Lung microvascular endothelial cell (primary cell): Measurements from ENCODE around the gene URM1. TPM values are rescaled to one million over a fixed set of nuclear protein-coding genes. Genes with fewer than 3 reads are reported as not detected.
"Not testable (repeated sequence)": the region's sequence is repeated elsewhere in the genome, so short reads cannot be mapped to it uniquely, and the experiment has no call there.

ENCODE experiments used
- DNase-seq, 2 donors: peaks; one replicate each; pipeline versions ENCODE4 v3.0.0 to v3.0.0-alpha.2; 2010; ENCODE audit warnings: low read depth in 2 of 2
- total RNA-seq: library from RNA; depleted of rRNA; stranded (reverse); fragments of >200 nt; gene quantifications from 2 replicates; pipeline ENCODE4 v1.2.1, GENCODE V29; 2014

URM1 gene
- total RNA-seq, 1 donor from 2014 or later = 46.4 TPM

DNA sequence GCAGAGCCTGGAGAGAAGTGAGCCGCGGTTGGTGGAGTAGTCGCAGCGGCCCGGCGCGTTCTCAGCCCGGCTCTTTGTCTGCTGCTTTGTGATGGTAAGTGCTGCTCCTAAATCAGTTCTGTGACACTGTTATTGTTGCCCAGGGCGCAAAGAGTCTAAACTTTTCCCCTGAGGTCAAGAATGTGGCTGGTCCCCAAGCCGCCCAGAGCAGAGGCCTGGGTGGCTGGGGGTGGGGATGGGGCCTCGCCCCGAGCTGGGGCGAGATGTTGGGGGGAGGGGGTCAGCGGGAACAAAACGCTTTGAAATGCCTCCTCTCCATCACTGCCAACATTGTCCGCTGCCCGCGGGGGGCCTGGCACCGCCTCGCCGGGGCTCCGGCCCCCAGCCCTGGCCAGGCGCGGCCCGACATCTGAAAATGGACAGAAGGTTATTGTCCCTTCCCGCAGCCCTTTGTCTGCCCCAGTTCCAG is 37.8 kb downstream of the URM1 start:
- no peak for DNase-seq

DNA sequence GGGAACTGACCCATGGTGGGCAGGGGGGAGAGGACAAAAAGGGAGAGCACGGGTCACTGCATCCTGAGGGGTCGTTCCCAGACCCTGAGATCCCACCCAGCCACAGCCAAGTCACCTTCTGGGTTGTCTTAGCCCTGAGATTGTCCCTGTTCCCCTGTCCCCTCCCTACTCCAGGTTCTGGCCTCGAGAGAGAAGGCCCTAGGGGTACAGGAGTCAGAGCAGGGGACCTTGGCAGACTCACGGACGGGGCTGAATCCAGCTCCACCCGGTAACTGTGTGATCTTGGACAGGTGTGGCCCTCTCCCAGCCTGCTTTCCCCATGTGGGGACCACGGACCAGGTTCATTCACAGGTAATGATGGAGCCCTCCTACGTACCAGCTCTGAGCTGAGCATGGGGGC is 38.3 kb downstream of the URM1 start:
- DNase-seq = no peak

DNA sequence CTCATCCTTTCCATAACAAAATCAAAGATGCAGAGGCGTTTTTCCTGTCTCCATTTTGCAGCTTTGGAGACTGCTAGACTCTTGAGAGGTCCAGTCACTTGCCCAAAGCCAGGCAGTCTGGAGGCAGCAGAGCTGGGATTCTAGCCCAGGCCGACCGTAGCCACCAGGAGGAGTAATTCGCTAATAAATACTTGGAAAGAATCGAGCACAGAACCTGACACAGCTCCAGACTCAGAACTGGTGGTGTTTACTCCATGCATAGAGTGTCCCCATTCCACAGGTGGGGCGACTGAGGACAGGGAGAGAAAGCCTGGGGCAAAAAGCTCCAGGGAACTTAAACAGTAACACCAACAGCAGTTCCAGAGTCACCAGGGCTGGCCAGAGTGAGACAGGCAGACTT is 38.8 kb downstream of the URM1 start:
- peak; percentile 33 to 52 for DNase-seq

DNA sequence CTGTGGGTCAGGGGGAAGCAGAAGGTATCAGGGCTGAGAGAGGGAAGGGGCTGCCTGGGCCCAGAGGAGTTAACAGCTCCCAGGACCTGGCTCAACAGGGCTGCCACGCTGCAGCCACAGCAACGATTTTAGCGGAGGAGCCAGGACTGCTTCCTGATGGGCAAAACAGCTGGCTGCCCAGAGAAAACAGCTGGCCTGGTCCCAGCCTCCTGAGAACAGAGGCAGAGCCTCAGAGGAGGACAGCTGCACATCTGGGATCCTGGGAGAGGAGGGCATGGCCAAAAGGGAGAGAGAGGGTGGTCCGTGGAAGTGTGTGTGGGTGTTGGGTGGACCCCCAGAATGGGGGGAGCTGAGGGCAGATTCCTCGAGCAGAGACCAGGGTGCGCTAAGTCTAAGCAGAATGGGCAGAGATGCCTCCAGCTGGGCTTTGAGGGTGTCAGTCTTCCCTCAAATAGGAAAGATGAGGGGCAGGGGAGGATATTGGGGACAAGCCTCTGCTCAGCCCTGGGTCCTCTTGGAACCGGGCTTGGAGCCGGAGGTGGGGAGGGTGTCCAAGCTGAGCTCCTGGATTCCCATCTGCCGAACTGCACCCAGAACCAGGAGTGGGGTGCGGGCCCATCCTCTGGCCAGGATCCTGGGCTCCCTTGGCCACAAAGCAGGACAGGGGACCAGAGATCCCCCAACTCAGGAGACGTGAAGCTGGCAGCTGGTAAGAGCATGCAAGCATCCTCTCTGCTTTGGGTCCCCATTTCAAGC is 40.4 kb downstream of the URM1 start:
- DNase-seq = no peak

DNA sequence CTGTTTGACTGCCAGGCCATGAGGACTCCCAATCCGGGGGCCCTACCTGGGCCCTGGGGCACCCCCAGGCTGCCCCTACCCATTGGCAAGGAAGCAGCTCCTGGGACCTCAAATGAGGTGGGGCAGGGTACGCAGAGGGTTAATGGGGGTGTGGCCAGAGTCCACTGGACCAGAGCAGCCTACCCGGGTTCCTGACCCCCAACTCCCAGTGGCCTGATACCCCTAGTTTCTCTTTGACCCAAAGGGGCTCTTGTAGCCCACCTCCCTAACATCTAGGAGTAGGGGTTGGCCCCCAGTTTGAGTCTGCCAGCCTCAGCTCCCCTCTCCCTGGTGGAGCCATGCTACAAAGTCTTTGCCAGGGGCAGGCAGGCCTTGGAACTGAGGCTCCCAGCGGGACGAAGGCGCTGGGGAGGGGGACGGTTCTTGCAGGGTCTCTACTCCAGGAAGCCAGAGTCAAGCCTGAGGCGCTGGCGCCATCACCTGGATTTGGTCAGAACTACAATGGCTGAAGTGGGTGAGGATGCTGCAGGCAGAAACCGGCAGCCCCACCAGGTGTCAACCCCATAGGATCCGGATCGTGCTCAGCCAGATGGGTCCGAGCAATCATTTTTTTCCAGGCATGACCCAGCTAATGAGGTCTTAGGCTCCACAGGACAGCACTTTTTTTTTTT is 41.1 kb downstream of the URM1 start:
- DNase-seq = peak; percentile 45 to 65

DNA sequence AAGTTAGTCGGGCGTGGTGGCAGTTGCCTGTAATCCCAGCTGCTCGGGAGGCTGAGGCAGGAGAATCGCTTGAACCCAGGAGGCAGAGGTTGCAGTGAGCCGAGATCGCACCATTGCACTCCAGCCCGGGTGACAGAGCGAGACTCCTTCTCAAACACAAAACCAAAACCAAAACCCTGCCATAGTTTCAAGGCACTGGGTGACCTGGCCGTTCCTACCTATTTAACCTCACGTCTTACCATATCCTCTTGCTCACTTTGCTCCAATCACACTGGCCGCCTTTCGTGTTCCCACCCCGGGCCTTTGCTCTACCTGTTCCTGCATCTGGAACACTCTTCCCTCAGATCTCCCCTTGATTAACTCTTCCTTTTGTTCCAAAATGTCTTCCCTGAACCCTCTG is 42.6 kb downstream of the URM1 start:
- DNase-seq = not testable (repeated sequence)

DNA sequence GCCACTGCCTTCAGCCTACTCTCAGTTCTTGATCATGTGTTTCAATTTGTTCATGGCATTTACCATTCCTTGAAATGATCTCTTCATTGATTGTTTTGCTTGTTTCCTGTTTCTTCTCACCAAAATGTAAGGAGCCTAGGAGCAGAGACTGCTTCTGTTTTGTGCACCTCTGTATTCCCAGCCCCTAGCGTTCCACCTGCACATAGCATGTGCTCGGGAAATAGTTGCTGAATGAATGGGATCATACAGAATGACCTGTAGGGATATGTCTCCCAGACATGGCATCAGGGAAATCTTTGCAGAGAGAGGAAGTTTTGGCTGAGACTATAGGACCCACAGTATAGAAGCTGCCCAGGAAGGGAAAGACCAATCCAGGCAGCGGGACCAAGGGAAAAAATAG is 43.3 kb downstream of the URM1 start:
- DNase-seq = no peak

DNA sequence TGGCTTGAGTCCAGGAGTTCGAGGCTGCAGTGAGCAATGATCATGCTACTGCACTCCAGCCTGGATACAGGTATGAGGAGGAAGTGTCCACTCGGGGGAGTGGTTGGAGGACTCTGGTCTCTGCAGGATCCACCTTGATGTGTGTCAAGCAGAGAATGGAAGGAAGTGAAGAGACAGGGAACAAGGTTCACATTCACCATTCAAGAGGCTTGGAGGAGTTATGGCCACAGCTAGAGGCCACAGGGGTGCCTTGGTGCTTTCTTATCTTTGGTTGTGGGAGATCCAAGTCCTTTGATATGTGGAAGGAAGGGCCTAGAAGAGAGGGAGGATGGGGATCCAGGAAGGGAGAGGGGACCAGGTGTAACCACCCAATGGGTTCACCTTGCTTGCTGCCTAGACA is 44.1 kb downstream of the URM1 start:
- no peak for DNase-seq

DNA sequence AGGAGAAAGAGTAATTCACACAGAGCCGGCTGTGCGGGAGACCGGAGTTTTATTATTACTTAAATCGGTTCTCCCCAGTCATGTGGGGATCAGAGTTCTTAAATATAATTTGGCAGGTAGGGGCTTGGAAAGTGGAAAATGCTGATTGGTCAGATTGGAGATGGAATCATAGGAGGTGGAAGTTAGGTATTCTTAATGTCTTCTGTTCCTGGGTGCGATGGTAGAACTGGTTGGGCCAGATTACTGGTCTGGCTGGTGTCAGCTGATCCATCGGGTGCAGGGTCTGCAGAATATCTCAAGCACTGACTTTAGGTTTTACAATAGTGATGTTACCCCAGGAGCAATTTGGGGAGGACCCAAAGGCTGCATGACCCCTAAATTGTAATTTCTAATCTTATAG is 44.8 kb downstream of the URM1 start:
- DNase-seq = no peak

DNA sequence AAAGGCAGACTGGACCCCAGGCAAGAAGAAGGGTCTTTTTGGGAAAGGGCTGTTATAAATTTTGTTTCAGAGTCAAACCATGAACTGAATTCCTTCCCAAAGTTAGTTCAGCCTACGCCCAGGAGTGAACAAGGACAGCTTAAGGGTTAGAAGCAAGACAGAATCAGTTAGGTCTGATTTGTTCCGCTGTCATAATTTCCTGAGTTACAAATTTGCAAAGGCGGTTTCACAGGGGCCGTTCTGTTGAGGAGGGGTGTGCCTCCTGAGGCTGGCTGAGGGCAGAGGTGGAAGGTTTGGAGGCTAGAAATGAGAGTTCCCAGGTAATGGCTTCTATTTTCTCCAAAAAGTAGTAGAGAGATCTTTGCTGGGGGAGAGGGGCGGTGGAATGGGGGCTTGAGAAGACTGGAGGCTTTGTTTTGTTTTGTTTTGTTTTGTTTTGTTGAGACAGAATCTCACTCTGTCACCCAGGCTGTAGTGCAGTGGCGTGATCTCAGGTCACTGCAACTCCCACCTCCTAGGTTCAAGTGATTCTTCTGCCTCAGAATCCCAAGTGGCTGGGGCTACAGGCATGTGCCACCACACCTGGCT is 45.4 kb downstream of the URM1 start:
- no peak for DNase-seq

DNA sequence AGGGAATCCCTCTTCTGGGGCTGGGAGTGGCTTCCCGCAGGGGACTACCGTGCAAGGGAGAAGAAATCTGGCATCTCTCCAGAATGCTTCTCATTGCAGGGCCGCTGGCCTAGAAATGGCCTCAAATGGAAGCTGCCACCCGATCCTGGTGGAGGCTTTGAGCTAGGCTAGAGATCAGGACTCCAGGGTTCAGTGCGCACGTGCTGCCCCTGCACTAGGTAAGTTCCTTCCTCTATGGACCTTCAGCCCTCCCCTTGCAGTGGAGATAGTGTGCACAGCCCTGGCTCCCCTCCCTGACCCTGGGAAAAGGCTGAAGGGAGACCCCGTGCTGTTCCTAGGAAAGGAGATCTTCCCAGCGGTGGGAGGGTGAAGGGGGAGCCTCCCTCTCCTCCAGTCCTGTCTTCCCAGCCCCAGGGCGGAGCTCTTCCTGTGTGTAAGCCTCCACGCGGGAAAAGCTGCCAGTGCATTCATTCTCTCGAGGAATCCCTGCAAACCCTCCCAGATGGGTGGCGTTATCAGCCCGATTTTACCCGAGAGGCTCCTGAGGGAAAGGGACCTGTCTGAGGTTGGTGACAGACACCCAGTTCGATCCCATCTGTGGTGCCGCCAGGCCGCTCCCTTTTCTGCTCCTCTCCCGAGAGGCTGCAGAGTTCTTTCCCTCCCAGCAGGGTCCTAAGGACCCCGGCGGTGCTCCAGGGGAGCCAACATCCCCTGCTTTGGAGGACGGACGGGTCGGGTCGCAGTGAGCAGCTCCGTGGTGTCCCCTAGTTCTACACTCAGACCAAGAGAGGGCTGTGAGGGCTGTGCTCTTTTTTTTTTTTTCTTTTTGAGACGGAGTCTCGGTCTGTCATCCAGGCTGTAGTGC is 48.1 kb downstream of the URM1 start:
- DNase-seq = peak; percentile 22 to 48

DNA sequence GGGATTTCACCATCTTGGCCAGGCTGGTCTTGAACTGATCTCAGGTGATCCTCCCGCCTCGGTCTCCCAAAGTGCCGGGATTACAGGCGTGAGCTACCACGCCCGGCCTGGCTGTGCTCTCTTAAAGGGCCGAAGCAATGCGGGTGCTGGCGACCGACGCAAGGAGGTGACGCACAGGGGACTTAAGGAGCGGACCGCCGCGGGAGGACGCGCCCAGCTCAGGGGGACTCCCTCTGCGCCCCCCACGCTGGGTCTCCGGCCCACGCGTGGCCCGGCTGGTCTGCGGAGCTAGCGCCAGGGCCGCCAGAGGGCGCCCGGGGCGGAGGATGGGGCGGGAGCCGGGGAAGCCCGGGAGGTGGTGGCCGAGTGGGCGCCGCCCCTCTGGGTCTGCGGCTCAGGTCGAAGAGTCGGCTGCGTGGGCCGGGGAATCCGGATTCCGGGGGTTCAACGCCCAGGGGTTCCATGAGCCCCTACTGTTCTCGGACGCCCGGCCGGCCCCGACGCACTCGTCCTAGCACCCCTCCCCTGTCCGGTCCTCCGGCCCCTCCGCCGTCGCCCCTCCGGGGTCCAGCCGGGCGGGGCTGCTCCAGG is 49.0 kb downstream of the URM1 start:
- DNase-seq = peak; percentile 61 to 68

DNA sequence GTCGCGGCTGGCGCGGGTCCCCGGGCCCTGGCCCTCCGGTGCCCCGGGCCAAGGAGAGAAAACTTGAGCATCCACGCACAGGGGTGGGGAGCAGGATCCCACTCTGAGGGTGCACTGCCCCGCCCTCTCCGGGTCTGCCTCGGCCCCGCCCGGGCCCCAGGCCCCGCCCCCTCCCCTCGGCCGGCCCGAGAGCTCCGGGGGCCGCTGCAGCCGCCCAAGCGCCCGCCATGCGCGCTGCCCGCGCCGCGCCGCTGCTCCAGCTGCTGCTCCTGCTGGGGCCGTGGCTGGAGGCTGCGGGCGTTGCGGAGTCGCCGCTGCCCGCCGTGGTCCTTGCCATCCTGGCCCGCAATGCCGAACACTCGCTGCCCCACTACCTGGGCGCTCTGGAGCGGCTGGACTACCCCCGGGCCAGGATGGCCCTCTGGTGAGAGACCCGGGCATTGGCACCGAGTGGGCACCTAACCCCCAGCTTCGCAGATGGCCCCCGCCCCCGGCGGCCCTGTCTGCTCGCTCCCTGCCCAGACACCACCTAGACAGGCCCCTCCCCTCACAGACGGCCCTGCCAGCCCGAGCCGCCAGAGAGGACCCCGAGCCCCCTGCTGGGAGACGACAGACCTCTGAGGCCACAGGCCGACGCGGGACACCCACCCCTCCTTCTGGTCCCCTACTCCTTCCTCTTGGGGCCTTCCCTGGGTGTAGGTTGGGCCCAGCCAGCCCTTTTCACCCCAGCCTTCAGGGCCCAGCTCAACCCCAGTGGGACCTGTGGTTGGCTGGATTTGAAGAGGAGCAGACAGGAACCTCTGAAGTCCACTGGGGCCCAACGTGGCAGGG is 49.7 kb downstream of the URM1 start, which contains the start of gene CERCAM:
Gene CERCAM, plus strand, starts transcription at position 207 of the 831 bp plus-strand sequence. Its CDS starts 21 bp downstream, at position 228.
- DNase-seq = peak; percentile 31 to 59

DNA sequence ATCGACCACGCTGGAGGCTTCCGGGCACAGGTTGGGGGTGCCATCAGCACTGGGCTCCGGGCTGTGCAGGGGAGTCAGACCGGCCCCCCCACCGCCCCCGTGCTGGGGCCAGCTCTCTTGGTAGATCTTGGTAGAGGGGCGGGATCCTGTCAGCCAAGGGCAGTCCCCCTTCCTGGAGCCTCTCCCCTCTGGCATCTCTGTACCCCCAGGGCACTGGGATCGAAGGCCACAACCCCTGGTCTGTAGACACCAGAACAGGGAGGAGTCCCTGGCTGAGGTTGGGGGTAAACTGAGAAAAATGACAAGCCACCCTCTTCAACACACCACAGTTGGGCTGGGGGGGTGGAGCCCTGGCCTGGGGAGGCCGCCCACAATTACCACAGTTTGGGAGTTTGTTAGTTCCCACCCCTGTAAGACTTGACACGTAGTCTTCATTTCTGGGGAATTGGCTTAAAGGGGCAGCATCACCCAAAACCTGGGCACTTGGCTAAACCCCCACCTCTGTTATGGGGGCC is 50.4 kb downstream of the URM1 start:
- DNase-seq = no peak

DNA sequence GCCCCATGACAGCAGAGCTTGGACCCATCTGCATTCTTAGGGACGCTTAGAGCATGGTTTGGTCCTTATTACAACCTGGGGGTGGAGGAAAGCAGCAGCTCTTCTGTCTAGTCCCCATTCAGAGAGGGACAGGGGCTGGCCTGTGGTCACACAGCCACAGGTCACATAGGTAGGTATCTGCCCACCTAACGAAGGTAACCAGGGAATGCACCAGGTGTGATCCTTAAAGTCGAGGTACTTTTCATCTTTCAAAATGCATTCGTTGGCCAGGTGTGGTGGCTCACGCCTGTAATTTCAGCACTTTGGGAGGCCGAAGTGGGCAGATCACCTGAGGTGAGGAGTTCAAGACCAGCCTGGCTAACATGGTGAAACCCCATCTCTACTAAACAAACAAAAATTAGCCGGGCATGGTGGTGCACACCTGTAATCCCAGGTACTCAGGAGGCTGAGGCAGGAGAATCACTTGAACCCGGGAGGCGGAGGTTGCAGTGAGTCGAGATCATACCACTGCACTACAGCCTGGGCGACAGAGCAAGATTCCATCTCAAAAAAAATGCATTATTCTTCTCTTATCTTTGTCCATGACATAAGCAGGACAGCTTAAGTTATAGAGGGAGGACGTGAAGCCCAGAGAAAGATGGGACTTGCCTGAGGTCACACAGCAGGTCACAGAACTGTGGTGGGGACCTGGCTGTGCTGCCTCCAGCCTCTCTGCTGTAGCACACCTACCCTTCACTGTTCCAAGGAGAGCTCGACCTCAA is 51.0 kb downstream of the URM1 start:
- DNase-seq = not testable (repeated sequence)

DNA sequence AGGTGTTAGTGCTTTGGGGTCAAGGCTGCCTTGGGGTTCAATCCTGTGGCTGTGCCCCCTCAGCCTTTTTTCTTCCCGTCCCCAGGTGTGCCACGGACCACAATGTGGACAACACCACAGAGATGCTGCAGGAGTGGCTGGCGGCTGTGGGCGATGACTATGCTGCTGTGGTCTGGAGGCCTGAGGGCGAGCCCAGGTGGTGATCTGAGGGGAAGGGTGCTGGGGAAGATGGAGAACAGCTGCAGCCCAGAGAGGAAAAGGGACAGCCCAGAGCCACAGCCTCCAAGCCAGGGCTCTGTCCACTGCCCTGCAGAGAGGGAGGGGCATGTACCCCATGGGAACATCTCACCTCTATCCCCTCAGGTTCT is 51.6 kb downstream of the URM1 start:
- DNase-seq = no peak

DNA sequence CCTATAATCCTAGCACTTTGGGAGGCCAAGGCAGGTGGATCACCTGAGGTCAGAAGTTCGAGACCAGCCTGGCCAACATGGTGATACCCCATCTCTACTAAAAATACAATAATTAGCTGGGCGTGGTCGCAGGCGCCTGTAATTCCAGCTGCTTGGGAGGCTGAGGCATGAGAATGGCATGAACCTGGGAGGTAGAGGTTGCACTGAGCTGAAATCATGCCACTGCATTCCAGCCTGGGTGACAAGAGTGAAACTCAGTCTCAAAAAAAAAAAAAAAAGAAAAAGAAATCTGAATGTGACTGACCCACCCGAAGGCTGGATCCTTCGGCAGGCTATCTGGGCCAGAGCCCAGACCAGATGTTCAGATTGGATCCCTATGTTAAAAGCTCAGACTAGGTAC is 52.2 kb downstream of the URM1 start:
- DNase-seq = not testable (repeated sequence)

DNA sequence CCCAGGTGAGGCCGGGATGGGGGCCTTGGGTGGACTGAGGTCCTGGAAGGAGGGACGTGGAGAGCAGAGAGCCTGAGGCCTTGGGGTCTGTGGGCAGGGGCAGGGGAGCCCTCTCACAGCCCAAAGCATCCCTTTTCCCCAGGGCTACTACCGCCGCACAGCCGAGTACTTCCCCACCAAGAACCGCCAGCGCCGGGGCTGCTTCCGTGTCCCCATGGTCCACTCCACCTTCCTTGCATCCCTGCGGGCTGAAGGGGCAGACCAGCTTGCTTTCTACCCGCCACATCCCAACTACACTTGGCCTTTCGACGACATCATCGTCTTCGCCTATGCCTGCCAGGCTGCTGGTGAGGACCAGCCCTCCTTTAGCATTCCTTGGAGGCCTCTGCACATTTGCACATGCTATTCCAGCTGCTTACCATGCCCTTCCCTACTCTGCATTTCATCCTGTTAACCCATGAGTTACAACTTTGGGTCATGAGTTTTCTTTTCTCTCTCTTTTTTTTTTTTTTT is 53.1 kb downstream of the URM1 start:
- no peak for DNase-seq
